Activated naive CD4-positive, alpha-beta T cell treated with anti-CD3 and anti-CD28 coated beads for 36 hours (primary cell): ENCODE results near the gene KRTAP5-11. TPM values are rescaled to one million over a fixed set of nuclear protein-coding genes. Genes with fewer than 3 reads are reported as not detected.
"Not testable (repeated sequence)": the region's sequence is repeated elsewhere in the genome, so short reads cannot be mapped to it uniquely, and the experiment has no call there.

Experiments
- CTCF ChIA-PET: fragments of 350-600 bp; sonication (Branson Sonifier 250); formaldehyde crosslinking; loops from one replicate; lab custom pipeline; 2021; ENCODE audit warnings: antibody characterized with exemption; lab: Charles Lee
- DNase-seq: peaks from one replicate; pipeline ENCODE4 v3.0.0-alpha.2; 2020
- H3K27ac Mint-ChIP-seq: one replicate; pipeline ENCODE4 v1.8.0; 2021; ENCODE audit warnings: mild to moderate bottlenecking, mixed read lengths
- H3K27me3 Mint-ChIP-seq: one replicate; pipeline ENCODE4 v1.8.0; 2021; ENCODE audit warnings: low read depth, mixed read lengths
- H3K36me3 Mint-ChIP-seq: one replicate; pipeline ENCODE4 v1.8.0; 2021; ENCODE audit warnings: low read depth, mixed read lengths
- H3K4me1 Mint-ChIP-seq: one replicate; pipeline ENCODE4 v1.8.0; 2021; ENCODE audit warnings: low read depth, mixed read lengths
- H3K4me3 Mint-ChIP-seq: one replicate; pipeline ENCODE4 v1.8.0; 2021; ENCODE audit warnings: mild to moderate bottlenecking, moderate library complexity, mixed read lengths
- H3K9me3 Mint-ChIP-seq: one replicate; pipeline ENCODE4 v1.8.0; 2021; ENCODE audit warnings: mixed read lengths
- intact Hi-C: fragments of 100-400 bp; cut with micrococcal nuclease; formaldehyde crosslinking; loops from one replicate; pipeline ENCODE4 v1.15.1; 2023
- total RNA-seq, 2 experiments: library from RNA; stranded (reverse); gene quantifications; one replicate each; pipeline ENCODE4 v1.2.3, GENCODE V29; 2021

KRTAP5-11 gene
- total RNA-seq, 2 experiments from 2014 or later: not detected

DNA sequence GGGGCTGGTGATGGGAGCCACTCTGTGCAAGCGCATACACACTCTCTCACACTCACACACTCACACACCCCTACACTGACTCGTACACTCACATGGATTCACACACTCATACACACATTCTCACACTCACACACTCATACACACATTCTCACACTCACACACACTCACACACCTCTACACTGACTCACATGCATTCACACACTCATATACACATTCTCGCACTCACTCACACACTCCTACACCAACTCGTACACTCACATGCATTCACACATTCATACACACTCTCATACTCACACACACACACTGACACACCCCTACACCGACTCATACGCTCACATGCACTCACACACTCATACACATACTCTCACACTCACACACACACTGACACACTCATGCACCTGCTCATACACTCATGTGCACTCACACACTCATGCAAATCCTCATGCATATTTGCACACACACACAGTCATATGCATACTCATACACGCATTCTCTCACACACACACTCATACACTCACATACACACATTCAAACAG, 5.1 kb downstream of the KRTAP5-11 start:
- intact Hi-C loops: no loop called here
- H3K36me3 Mint-ChIP-seq: no peaks in the 10 kb centered on the region
- H3K4me3 Mint-ChIP-seq: no peak overlapping the region
- no peaks in the 10 kb centered on the region for H3K9me3 Mint-ChIP-seq
- H3K27me3 Mint-ChIP-seq: peaks cover 19% of the 10 kb centered on the region
- no peak overlapping the region for H3K27ac Mint-ChIP-seq
- CTCF ChIA-PET: no interaction called here
- H3K4me1 Mint-ChIP-seq: peaks cover 8% of the 10 kb centered on the region
- no peak for DNase-seq

DNA sequence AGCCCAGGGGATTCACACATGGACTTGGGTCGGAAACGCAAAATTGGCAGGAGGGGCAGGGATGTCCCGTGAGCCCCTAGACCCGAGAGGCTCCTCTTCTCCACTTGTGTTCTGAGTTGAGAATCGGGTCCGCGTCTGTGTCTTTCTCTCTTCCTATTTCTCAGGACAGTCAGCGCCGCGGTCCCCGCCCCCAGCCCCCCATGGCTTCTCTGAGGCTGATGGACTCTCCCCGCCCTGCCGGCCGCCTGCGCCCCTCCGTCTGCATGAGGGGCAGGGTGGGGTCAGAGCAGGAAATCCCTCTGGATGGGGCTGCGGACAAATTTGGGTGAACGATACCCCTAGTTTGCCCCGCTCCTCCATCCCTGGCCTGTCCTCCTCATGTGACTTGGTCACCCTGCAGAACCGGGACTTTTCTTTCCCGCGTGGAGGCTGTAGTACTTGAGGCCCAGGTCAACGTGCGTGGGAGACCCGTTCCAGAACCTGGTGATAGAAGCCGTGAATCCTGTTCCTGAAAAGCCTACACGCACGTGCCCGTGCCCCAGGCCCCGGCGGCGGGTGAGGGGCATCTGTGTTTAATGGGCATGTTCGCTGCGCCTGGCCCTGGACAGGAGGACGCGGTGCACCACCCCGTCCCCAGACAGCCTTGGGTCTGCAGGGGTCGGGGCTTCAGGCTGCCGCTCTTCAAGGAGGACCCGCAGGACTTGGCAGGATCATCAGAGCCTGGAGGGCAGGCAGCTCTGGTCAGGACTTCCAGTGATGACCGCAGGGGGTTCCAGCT, 5.8 kb downstream of the KRTAP5-11 start:
- H3K4me1 Mint-ChIP-seq, DNase-seq, H3K4me3 Mint-ChIP-seq, H3K27ac Mint-ChIP-seq, H3K36me3 Mint-ChIP-seq, H3K9me3 Mint-ChIP-seq, CTCF ChIA-PET, intact Hi-C loops: not testable (repeated sequence)
- H3K27me3 Mint-ChIP-seq: peaks cover 15% of the 10 kb centered on the region

DNA sequence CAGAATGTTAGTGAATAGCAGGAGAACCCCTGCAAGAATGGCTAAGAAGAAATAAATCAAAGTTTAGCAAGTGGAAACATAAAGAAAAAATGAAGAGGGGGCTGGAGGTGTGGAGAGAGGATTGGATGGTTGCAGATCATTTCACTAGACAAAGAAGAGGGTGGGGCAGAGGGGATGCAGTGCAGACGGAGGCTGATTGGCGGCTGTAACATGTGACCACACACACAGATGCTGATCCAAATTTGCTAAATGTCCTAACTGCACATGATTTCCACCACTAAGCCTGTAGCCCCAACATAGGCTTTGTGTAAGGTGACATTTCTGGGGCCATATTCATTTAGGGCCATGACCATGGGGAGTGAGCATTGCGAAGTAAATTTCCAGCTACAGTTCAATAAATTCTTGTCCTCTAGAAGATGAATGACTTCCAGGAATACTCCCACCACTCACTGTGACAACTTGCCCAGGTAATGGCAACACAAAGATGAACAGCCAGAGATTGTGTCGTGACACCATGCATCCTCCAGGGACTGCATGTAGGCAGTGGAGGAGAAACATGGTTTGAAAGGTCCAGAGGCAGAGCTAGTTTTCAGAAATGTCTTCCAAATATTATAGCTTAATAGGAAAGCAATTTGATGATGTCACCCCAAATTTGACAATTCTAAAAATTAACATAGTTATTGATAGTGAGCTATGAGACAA, 6.8 kb downstream of the KRTAP5-11 start:
- intact Hi-C loops: no loop called here
- peaks cover 10% of the 10 kb centered on the region for H3K27me3 Mint-ChIP-seq
- no peak for DNase-seq
- H3K27ac Mint-ChIP-seq: no peak overlapping the region
- CTCF ChIA-PET: no interaction called here
- no peak overlapping the region for H3K4me3 Mint-ChIP-seq
- no peaks in the 10 kb centered on the region for H3K36me3 Mint-ChIP-seq
- peaks cover 6% of the 10 kb centered on the region for H3K4me1 Mint-ChIP-seq
- no peaks in the 10 kb centered on the region for H3K9me3 Mint-ChIP-seq

DNA sequence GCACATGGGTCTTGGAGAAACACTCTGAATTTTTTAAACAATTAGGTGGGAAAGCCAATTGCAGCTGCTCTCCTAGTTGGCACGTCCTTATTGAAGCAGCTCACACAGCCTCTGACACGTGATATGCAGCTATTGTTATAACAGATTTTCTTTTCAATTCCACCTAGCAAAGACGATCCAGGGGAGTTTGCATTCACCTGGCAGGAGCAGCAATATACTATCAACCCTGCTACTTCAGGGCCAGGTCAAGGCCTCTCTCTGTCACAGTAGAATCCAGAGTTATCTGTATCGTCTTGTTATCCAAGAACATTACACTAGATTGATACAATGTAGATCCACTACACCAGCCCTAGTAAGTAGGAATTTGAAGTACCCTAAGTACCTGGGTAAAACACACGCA, 8.3 kb downstream of the KRTAP5-11 start:
- peaks cover 6% of the 10 kb centered on the region for H3K27me3 Mint-ChIP-seq
- CTCF ChIA-PET: interaction anchor here (1.0 kb wide), 1 partner anchor 15 kb away, joined by 3 read pairs; no protein-coding TSS in a partner anchor
- H3K9me3 Mint-ChIP-seq: no peaks in the 10 kb centered on the region
- DNase-seq: no peak
- no peaks in the 10 kb centered on the region for H3K36me3 Mint-ChIP-seq
- no peak overlapping the region for H3K27ac Mint-ChIP-seq
- intact Hi-C loops: no loop called here
- no peaks in the 10 kb centered on the region for H3K4me1 Mint-ChIP-seq
- no peak overlapping the region for H3K4me3 Mint-ChIP-seq

DNA sequence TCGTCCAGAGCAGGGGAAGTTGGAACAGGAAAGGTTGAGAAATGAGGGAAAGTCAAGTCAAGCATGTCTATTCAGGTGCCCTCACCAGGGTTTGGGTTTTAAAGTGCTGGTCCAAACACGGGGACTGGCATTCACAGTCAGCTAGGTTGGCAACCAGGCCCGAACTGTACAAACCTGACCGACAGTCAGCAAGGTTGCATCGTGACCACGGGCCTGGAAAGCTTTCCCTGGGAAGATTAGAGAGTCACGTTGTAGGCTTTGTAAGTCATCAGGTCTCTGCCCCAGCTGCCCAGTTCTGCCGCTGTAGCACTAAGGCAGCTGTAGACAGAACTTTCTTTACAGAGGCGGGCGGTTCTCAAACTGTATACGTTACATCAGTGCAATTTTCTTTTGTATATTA, 9.9 kb downstream of the KRTAP5-11 start:
- no peak overlapping the region for H3K4me3 Mint-ChIP-seq
- H3K36me3 Mint-ChIP-seq: no peaks in the 10 kb centered on the region
- CTCF ChIA-PET: interaction anchor here (1.1 kb wide), 1 partner anchor 9 kb away, joined by 3 read pairs; no protein-coding TSS in a partner anchor
- no peak for DNase-seq
- peaks cover 3% of the 10 kb centered on the region for H3K27me3 Mint-ChIP-seq
- H3K27ac Mint-ChIP-seq: no peak overlapping the region
- no peaks in the 10 kb centered on the region for H3K9me3 Mint-ChIP-seq
- intact Hi-C loops: no loop called here
- H3K4me1 Mint-ChIP-seq: no peaks in the 10 kb centered on the region

DNA sequence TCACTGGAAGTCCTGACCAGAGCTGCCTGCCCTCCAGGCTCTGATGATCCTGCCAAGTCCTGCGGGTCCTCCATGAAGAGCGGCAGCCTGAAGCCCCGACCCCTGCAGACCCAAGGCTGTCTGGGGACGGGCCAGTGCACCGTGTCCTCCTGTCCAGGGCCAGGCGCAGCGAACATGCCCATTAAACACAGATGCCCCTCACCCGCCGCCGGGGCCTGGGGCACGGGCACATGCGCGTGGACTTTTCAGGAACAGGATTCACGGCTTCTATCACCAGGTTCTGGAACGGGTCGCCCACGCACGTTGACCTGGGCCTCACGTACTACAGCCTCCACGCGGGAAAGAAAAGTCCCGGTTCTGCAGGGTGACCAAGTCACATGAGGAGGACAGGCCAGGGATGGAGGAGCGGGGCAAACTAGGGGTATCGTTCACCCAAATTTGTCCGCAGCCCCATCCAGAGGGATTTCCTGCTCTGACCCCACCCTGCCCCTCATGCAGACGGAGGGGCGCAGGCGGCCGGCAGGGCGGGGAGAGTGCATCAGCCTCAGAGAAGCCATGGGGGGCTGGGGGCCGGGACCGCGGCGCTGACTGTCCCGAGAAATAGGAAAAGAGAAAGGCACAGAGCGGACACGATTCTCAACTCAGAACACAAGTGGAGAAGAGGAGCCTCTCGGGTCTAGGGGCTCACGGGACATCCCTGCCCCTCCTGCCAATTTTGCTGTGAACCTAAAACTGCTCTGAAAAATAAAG, 11.4 kb downstream of the KRTAP5-11 start:
- H3K27me3 Mint-ChIP-seq, intact Hi-C loops, H3K4me3 Mint-ChIP-seq, H3K9me3 Mint-ChIP-seq, H3K36me3 Mint-ChIP-seq, H3K4me1 Mint-ChIP-seq, CTCF ChIA-PET, DNase-seq, H3K27ac Mint-ChIP-seq: not testable (repeated sequence)

DNA sequence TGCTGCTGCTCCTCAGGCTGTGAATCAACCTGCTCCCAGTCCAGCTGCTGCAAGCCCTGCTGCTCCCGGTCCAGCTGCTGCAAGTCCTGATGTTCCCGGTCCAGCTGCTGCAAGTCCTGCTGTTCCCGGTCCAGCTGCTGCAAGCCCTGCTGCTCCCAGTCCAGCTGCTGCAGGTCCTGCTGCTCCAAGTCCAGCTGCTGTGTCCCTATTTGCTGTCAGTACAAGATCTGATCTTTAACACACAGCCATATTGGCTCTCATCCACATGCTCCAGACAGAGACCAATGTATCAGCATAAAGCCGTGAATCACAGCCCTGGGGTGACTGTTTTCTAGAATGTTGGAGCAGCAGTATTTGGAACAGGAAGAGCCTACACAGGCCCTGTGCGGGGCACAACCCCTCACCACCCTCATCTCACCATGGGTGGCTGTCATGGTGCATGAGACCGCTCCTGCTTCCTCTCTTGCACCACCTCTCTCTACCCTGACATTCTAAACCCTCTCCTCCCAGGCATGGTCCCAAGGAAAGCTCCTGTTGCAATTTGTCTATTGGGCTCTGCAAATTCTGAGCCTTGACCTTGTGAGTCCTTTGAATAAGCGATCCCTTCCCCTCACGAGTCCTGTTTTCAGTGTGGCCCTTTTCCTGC, 13.8 kb downstream of the KRTAP5-11 start:
- H3K36me3 Mint-ChIP-seq: no peaks in the 10 kb centered on the region
- DNase-seq: no peak
- H3K4me3 Mint-ChIP-seq: no peak overlapping the region
- CTCF ChIA-PET: no interaction called here
- H3K27ac Mint-ChIP-seq: no peak overlapping the region
- intact Hi-C loops: no loop called here
- no peaks in the 10 kb centered on the region for H3K4me1 Mint-ChIP-seq
- H3K27me3 Mint-ChIP-seq: peaks cover 14% of the 10 kb centered on the region
- H3K9me3 Mint-ChIP-seq: no peaks in the 10 kb centered on the region

DNA sequence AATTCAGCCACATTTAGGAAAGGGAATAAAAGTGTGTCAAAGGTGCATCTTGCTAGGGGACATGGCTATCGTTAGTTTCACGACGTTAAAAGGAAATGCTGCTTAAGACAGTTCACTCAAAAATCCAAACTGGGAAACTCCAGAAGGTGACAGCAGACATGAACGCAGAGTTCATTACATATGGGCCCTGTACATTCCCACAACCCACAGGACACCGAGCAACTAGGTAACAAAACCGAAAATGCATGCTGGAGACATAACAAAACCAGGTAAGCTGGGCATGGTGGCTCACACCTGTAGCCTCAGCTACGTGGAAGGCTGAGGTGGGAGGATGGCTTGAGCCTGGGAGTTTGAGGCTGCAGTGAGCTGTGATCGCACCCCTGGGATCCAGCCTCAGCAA, 15.0 kb downstream of the KRTAP5-11 start:
- intact Hi-C loops, H3K9me3 Mint-ChIP-seq, H3K27ac Mint-ChIP-seq, H3K36me3 Mint-ChIP-seq, H3K4me3 Mint-ChIP-seq, DNase-seq, H3K4me1 Mint-ChIP-seq, CTCF ChIA-PET: not testable (repeated sequence)
- peaks cover 24% of the 10 kb centered on the region for H3K27me3 Mint-ChIP-seq

DNA sequence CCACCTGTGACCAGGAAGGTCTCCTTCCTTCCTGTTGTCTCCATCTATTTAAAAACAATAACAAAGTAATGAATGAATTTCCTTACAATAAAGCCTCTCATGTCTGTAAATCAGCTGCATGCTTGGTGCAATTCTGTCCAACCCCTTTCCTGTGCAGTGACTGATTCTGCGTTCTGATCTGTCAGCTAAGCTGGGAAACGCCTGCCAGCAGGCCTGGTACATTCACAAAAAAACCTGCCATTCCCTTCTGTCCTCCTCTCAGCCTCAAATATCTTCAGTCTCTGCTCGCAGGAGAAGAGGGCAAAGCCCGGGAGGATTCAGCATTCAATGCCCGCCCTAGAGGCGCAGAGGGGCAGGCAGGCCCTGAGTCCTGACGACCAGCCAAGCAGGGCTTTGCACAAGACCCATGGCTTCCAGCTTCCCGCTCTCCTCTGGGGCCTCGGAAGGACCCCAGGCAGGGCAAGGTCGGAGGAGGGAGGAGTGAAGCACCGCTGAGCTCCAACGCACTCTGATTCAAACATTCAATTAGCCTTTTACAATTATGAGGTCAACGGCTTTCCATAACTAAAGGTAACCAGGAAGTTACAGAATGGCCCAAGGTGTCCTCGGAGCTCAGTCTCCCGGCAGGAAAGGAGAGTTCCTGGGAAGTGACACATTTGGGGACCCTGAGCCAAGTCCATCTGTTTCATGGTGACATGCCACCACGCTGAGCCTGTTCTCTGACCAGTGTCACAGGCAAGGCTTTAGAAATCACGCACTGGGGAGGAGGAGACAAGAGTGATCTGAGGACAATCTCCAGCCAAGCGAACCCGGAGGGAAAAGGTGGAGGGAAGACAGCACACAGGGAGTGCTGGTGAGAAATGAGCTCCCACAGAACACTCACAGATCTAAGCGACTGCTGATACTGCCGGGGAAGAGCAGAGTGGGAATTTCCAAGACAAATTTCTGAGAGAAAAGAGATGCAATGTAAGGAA, 15.8 kb downstream of the KRTAP5-11 start:
- CTCF ChIA-PET, DNase-seq, H3K4me1 Mint-ChIP-seq, H3K9me3 Mint-ChIP-seq, H3K27ac Mint-ChIP-seq, H3K36me3 Mint-ChIP-seq, H3K4me3 Mint-ChIP-seq, intact Hi-C loops: not testable (repeated sequence)
- H3K27me3 Mint-ChIP-seq: peaks cover 24% of the 10 kb centered on the region

DNA sequence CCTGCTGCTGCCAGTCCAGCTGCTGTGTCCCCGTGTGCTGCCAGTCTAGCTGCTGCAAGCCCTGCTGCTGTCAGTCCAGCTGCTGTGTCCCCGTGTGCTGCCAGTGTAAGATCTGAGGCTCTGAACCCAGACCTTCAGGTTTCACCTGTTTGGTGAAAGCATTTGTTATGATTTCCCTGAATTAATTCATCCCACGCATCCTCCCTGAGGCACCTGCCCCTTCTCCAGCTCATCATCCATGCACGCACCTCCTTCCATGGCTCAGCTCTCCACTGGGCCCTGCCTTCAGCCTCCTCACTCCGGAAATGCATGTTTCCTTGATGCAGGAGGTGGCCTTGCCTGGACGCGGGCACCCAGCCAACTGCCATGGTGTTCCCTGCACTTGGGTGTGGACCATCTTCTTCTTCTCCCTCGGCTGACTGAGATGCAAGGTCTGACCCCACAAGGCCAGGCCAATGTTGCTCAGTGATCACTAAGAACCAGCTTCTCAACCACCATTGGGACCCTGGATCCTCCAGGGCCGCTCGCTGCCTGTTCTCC, 16.5 kb downstream of the KRTAP5-11 start:
- no peaks in the 10 kb centered on the region for H3K9me3 Mint-ChIP-seq
- no peak overlapping the region for H3K4me3 Mint-ChIP-seq
- DNase-seq: no peak
- no peaks in the 10 kb centered on the region for H3K4me1 Mint-ChIP-seq
- H3K27ac Mint-ChIP-seq: no peak overlapping the region
- intact Hi-C loops: no loop called here
- H3K27me3 Mint-ChIP-seq: peaks cover 24% of the 10 kb centered on the region
- no peaks in the 10 kb centered on the region for H3K36me3 Mint-ChIP-seq
- CTCF ChIA-PET: no interaction called here

DNA sequence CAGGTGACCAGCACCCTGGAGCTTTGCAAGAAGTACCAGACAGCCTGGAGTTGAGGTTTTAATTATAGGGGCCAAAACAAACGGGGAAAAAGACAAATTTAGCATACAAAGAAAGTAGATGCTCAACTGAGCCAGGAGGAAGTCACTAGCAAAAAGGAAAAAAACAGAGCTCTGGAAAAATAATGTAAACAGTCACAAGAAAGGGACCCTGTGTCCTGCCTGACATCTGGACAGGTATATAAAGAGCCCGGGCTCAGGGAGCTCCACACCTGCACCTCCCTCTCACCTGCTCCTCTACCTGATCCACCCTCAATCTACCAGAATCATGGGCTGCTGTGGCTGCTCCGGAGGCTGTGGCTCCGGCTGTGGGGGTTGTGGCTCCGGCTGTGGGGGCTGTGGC, 17.4 kb downstream of the KRTAP5-11 start, which contains the start of gene KRTAP5-10:
KRTAP5-10 (plus strand) TSS at position 301 of the 400 bp plus-strand sequence; CDS start at position 326, 25 bp downstream.
- H3K27ac Mint-ChIP-seq: no peak within 1 kb of the TSS
- intact Hi-C loops: no loop called here

More for the DNA sequence above, 17.4 kb downstream of the KRTAP5-11 start, which contains the start of gene KRTAP5-10:
- no peaks in the 10 kb centered on the region for H3K4me1 Mint-ChIP-seq
- no peaks in the 10 kb centered on the region for H3K36me3 Mint-ChIP-seq
- DNase-seq: no peak
- no peaks in the 10 kb centered on the region for H3K9me3 Mint-ChIP-seq
- H3K4me3 Mint-ChIP-seq: no peak within 1 kb of the TSS
- CTCF ChIA-PET: interaction anchor here (0.6 kb wide), 1 partner anchor 125 kb away, joined by 3 read pairs; no protein-coding TSS in a partner anchor
- H3K27me3 Mint-ChIP-seq: peaks cover 23% of the 10 kb centered on the region
